HG03439 (cell line): ENCODE results near the gene CYP2W1.
A peak's percentile ranks its signal among the peaks of the same experiment; 100 is the strongest.

Source experiments
- ATAC-seq: cut with Tn5 transposase; IDR thresholded peaks from one replicate; pipeline ENCODE4 v1.9.1; 2021; ENCODE audit warnings: mild to moderate bottlenecking, moderate library complexity; ENCODE audit not compliant: unreplicated experiment

Gene CYP2W1

DNA sequence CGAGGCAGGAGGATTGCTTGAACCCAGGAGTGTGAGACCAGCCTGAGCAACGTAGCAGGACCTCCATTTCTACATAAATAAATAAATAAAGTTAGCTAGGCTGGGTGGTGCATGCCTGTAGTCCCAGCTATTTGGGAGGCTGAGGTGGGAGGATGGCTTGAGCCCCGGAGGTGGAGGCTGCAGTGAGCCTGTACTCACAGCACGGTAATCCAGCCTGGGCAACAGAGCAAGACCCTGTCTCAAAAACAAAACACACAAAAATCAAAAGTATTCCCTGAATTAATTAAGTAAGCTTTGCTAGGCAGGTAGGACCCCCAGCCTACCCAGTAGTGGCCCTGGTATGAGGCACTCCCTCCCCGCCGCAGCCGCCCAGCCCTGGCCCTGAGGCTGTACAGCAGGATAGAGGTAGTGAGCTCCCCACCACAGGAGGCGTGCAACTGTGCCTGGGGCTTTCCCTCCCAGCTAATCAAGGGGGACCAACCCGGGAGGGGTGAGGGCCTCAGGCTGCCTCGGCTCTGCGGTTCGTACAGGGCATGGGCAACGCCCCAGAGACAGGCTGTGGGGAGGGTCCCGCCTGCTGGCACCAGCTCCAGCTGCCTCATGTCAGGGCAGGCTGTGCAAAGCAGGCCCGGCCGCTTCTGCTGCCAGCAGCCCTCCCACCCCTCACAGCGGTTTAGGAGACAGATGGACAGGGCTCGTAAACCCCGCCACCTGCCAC is 1.0 kb upstream of the CYP2W1 start:
- no peak for ATAC-seq

DNA sequence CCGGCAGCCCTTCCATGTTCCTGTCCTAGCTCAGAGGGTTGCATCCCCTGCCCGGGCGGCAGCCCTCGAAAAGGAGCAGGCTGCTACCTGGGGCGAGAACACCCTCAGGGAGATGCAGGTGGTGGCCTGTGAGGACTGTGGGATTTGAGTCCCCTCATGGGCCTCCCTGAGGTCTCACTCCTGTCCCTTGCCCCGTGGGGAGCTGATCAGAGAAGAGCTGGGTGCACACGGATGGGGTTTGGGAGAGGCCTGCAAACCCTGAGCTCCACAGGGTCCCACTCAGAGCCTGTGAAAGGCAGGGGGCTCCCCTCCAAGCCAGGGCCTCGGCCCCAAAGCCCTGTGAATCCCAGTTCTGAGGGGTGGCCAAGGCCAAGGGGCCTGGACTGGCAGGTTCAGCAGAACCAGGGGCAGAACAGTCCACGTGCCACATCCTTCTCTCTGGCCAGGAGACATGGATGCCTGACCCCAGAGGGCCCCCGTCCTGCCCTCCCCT is 424 bp upstream of the CYP2W1 start:
- no peak for ATAC-seq

DNA sequence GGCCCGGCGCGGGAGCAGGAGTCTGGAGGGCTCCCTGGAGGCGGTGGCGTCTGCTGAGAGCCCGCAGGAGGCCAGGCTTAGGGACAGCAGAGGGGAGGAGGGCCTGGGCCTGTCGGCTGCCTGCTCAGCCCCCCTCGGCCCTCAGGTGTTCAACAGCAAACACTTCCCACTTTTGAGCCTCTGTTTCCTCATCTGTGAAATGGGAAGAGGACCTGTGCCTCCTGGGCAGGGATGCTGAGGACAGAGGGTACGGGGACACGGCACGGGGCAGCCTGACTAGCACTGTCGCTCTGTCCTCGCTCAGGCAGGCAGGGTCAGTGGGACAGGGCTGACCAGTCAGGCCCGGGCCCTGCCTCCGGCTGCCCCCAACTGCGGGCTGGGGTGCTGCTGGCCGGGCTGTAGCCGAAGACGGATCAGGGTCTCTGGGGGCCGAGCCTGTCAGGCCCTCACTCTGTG is 663 bp downstream of the CYP2W1 start:
- ATAC-seq = no peak

DNA sequence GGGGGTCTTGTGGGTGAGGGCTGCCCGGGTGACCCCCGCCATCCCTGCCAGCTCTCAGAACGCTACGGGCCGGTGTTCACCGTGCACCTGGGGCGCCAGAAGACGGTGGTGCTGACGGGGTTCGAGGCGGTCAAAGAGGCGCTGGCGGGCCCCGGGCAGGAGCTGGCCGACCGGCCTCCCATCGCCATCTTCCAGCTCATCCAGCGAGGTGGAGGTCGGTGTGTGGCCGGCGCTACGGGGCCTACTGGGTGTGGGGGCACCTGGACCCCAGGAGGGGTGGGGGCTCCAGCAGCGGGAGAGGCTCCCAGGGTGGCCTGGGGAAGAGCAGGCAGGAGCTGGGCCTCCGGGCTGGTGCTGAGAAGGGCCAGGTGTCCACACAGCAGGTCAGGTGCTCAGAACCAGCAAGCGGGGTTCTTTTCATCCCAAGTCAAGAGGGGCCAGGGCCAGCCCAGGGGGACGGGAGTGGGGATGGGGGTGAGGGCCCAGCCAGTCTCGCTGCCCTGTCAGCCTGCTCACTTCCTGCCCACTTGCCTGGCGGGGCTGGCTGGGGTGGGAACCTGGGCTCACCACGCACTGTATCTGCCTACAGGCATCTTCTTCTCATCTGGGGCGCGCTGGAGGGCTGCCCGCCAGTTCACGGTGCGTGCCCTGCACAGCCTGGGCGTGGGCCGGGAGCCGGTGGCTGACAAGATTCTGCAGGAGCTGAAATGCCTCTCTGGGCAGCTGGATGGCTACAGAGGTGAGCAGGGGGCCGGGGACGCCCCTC is 1.6 kb downstream of the CYP2W1 start:
- ATAC-seq = no peak

DNA sequence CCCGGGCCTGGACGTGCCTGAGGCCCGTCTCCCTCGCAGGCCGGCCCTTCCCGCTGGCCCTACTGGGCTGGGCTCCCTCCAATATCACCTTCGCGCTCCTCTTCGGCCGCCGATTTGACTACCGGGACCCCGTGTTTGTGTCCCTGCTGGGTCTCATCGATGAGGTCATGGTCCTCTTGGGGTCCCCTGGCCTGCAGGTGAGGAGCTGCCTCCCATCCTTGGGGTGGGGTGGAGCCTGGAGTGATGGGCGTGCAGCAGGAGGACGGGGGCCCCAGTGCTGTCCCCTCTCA is 2.1 kb downstream of the CYP2W1 start:
- ATAC-seq = no peak

DNA sequence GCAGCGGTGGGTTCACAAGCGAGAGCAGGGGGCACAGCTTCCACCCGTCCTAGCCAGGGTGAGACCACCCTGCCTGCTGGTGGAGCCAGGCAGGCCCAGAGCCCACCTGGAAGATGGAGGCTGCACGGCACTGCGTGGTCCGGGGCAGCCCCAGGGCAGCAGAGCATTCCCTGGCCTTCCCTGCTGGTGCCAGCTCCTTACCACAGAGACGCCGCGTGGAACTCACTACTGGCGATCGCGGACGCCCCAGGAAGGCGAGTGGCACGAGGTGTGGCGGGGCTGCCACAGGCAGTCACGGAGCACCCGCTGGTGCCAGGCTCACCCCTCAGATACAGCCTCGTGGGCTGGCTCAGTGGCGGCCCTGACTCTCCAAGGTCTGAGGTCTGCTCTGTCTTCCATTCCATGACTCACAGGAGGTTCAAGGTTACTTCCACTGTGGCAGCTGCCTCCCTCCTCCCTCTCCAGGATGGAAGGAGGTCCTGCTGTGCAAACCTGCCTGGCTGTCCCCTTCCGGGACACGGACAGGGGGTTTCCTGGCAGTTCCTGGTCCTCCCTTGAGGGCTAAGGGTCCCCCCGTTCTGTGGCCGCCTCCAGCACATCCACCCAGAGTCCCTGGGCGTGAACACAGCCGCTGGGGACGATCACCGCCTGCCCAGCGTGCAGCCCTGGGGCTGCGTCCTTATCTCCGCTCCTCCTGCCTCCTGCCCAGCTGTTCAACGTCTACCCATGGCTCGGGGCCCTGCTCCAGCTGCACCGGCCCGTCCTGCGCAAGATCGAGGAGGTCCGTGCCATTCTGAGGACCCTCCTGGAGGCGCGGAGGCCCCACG is 3.1 kb downstream of the CYP2W1 start:
- no peak for ATAC-seq

DNA sequence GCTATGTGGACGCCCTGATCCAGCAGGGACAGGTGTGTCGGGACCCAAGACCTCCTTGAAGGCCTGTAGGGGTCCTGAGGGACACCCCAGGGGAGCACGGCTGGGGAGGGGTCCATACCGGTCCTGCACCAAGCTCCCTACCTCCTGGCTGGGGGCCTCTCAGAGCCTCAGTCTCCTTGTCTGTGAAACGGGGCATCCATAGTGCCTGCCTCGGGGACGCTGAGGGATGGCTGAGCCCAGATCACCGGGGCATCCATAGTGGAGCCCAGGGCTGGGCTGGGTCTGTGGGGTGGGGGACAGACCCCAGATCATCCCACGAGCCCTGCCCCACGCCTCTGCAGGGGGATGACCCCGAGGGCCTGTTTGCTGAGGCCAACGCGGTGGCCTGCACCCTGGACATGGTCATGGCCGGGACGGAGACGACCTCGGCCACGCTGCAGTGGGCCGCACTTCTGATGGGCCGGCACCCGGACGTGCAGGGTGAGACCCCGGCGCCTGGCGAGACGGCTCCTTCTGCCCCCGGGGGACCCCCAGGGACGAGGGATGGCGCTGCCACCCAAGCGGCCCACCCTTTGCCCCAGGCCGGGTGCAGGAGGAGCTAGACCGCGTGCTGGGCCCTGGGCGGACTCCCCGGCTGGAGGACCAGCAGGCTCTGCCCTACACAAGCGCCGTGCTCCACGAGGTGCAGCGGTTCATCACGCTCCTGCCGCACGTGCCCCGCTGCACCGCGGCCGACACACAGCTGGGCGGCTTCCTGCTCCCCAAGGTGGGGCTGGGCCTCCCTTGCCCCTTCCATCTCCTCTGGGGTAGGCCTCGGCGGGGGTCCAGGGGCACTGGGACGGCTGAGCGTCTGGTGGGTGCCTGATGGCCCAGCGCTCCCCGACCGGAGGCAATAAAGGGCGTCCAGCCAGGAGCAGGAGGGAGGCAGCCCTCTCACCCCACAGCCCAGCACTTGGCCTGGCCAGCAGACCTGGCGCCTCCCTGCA is 4.1 kb downstream of the CYP2W1 start:
- no peak for ATAC-seq

DNA sequence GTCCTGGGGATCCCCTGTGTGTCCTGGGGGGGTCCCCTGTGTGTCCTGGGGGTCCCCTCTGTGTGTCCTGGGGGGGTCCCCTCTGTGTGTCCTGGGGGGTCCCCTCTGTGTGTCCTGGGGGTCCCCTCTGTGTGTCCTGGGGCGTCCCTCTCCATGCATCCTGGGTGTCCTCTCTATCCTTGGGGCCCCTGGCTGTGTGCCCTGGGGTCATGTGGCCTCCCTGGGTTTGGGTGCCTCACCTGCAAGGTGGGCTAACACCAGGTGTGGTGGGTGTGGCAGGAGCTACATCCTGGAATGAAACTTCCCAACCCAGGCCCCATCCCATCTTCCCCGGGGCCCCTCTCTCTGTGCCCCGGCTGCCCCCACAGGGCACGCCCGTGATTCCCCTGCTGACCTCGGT is 4.9 kb downstream of the CYP2W1 start:
- no peak for ATAC-seq

DNA sequence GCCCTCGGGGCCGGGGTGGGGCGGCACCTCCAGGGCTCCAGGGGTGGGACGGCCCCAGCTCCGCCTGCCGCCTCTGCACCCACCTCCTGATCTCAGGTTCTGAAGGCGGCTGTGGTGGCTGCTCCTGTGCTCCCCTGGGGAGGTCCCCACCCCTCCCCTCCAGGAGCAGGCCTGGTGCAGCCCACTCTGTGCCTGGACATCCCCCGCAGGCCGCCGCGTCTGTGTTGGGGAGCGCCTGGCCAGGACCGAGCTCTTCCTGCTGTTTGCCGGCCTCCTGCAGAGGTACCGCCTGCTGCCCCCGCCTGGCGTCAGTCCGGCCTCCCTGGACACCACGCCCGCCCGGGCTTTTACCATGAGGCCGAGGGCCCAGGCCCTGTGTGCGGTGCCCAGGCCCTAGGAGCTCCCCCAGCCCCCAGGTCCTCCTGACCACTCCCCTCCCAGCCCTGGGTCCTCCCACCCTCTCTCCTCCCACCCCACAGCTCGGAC is 5.5 kb downstream of the CYP2W1 start:
- no peak for ATAC-seq

DNA sequence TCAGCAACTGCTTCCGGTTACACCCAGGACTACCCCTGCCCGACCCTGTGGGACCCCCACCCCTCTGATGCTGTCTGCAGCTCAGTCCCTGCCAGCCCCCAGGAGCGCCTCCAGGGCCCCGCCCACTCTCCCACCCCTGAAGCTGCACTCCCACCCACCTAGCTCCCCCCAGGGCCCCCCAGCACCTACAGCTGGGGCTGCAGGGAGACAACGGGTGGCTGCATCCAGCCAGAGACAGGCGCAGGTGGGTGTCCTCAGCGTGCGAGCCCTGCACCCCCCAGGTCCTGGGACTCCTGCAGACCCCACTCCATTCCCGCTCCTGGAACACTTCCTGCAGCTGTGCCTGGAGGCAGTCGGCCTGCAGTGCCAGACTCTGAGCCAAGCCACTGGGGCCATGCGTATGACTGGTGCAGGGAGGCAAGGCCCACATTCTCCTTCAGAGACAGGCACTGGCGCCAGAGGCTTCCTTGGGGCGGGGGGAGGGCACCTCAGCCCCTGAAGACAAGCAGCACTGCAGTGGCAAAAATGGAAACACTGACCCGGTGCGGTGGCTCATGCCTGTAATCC is 6.1 kb downstream of the CYP2W1 start:
- no peak for ATAC-seq

DNA sequence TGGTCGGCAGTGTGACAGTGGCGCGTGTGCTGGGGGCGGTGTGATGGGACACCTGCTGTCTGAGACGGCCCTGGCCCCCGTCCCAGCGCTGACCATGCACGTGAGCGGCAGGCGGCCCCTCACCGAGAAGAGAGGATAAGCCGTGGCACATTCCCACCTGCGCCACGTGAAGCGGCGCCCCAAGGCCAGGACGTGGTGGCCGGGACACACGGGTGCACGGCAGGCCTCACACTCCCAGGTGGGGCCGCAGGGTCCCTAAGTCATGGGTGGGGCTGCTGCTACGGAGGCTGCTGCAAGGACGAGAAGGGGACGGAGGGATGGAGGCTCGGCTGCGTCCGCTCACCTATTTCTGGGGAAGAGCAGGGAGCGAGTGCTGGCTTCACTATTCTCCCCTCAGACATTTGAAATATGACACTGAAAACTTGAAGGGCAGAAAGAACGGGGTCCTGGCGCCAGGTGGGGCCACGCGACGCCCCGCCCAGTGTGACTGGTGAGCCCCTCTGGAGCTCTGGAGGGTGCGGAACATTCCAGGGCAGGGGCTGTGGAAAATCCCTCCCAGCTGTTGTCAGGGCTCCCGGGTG is 7.5 kb downstream of the CYP2W1 start:
- ATAC-seq = no peak

DNA sequence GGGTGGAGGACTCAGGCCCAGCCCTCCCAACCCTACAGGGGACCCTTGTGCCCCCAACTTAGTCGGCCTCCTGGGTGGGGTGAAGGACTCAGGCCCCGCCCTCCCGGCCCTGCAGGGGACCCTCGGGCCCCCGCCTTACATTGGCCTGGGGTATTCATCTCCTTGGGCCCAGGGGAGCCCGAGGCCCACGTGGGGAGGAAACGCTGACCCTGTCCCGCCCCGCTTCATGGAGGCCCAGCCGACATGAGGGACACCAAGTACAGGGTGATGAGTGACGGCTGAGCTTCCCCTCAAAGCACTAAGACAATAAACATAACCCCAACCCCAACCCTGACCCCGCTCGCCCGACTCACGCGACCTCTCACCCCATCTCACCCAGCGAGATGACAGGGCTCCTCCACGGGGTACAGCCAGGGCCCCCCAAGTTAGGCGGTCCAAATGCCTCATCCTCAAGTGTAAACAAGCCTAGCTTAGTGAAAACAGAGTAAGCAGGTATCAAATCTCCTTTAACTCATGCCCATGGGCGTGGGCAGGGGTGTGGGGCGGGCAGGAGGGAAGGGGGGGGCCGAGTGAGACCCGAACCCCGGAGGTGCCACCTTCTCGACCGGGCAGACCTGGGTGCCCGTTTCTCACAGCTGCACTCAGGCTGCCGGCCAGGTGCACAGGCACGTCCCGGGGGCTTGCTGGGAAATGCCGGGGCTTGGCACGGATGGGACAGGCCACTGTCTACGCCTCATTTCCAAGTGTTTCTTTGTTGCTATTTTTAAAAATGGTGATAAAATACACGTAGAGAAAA is 8.2 kb downstream of the CYP2W1 start:
- ATAC-seq = no peak

DNA sequence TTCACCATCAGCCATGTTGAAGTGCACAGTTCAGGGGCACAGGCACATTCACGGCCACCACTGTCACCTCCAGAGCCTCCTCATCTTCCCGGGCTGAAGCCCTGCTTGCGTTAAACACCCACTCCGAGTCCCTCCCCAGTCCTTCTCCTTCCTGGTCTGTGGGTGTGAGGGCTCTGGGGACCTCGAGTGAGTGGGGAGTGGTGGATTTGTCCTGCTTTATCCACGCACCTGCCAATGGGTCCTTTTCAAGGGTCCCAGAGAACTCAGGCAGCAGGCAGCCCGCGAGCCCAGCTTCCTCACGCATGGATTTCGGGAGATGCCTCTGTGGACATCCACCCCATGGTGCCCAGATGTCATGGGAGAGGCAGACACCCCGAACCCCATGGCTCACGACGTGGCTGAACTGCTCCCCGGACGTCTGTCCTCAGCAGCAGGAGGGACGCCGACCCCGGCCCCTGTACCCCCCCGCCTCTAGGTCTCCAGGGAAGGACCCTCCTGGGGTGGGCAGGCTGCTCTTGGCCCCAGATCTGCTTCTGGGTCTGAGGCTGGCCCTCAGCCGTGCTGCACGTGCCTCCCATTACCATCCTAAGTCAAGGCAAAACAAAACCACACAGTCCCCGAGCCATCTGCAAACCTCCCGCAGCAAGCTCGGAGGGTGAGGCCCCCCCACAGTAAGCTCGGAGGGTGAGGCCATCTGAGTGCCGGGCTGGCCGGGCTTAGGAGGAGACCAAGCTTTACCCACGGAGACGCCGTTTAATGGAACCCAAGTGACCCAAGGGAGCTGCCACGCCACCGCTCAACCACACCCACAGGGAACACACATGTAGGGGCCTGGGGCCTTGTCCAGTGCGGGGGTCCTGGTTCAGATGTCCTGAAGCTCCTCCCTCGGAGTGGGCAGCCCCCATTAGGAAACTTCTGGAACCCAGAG is 9.0 kb downstream of the CYP2W1 start:
- no peak for ATAC-seq

DNA sequence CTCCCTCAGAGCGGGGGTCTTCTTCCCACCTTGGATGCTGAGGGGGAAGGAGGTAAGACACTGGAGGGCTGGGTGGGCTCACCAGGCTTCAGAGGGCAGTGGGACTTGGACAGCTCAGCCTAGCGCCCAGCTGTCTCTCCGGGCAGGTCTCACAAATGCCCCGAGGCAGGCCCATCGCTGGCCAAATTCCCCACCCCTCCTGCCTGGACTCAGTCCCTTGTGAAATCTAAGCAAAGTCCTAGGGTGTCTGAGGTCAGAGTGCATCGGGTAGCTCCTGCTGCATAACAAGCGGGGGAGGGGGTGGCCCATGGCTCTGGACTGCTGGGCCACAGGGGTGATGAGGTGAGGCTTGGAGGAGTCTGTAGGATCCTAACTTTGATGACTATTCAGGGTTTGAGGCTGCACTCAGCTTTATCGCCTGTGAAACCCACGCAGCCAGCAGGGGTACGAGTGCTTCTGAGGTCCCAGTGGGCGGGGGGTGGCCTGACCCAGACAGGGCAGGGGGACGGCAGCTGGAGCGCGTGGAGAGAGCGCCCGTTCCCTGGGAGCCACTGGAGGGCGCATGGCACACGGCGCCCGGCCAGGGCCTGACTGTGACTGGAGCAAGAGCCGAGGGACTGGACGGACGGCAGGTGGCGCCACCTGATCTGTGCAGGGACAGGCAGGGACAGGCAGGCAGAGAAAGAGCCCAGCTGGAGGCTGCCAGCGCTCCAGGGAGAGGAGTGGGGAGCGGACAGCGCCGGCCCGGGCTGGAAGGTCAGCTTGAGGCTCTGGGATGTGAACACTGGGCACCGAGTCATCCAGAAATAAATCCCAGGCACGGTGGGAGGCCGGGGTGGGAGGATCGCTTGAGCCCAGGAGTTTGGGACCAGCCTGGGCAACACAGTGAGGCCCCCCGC is 10.0 kb downstream of the CYP2W1 start:
- ATAC-seq = peak; percentile 78

DNA sequence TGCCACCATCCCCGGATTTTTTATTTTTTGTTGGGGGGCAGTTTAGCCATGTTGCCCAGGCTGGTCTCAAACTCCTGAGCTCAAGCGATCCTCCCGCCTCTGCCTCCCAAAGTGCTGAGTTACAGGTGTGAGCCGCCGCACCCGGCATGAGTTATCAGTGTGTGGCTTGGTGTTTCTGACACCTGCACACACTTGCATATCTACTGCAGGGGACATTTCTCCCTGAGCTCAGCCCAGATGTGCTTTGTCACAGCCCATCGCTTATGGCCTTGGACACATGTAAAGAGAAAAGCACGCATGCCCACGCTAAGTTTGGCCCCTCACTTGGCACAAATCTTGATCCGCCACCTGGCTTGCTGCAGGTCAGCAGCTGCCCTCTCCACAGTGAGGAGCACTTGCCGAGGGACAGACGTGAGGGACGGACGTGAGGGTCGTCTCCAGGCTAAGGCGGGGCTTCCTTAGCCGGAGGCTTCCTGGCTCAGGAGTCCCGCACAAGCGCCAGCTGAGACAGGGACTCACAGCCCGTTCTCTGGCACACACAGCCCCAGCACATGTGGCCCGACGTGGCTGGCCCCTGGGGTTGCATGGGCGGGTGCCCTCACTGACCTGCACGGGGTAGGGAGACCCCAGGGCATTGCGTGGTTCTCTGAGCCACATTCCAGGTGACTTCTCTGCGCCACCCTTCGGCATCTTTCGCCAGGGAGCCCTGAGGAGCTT is 11.8 kb downstream of the CYP2W1 start:
- no peak for ATAC-seq

DNA sequence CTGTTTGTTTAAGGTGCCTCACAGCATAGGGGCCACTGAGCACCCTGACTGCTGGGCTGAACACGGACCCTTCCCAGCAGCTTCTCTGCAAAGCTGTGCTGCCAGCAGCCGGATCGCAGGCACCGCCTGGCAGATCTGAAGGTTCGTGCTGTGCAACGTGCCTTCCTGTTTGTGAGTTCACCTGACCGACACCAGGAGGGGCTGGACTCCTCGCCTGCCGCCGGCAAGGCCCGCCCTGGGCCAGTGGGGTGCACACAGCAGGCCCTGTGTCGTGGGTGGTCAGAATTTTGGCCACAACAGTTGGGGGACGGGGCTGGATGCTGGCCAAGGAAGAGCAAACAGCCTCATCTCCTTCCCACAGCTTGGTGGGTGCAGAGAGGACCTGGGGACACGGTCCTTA is 12.6 kb downstream of the CYP2W1 start:
- ATAC-seq = no peak
